ENCODE measurements around the gene CTAGE1.

- TF ChIP-seq CTCF (IDR thresholded peaks at IDR 0.05; ENCODE audit: poor library complexity), result no peak
- no peak for TF ChIP-seq EZH2 (IDR thresholded peaks at IDR 0.05; ENCODE audit: borderline replicate concordance)
- TF ChIP-seq EZH2phosphoT487 (IDR thresholded peaks at IDR 0.05; ENCODE audit: low read depth, severe bottlenecking, unreplicated experiment), result no peak
These were observed 39.9 kb downstream of the CTAGE1 start for GRCh38 chr18:22377769-22378168.

Data from hepatocyte (in vitro differentiated cells).